H9 (cell line): ENCODE results near the gene FCSK. TPM values are rescaled to one million over a fixed set of nuclear protein-coding genes. Genes with fewer than 3 reads are reported as not detected.

Source experiments
- DNase-seq: peaks from one replicate; pipeline ENCODE4 v3.0.0-alpha.2; 2017
- H2AFZ ChIP-seq: one replicate; pipeline ENCODE4 v1.6.1; 2013; ENCODE audit warnings: mild to moderate bottlenecking, low read length, control low read depth, moderate library complexity
- H2AK5ac ChIP-seq: 2 replicates; pipeline ENCODE4 v1.6.1; 2013; ENCODE audit warnings: low read length, control low read depth, mixed read lengths; ENCODE audit not compliant: insufficient read length
- H2BK120ac ChIP-seq: one replicate; pipeline ENCODE4 v1.6.1; 2013; ENCODE audit warnings: low read depth, mild to moderate bottlenecking, low read length, control low read depth, inconsistent platforms; ENCODE audit not compliant: poor library complexity, severe bottlenecking
- H2BK12ac ChIP-seq: 2 replicates; pipeline ENCODE4 v1.6.1; 2013; ENCODE audit warnings: low read length, control low read depth, mixed read lengths, low read depth; ENCODE audit not compliant: insufficient read length
- H2BK15ac ChIP-seq: 2 replicates; pipeline ENCODE4 v1.6.1; 2013; ENCODE audit warnings: low read depth, low read length, control low read depth
- H2BK20ac ChIP-seq: one replicate; pipeline ENCODE4 v1.6.1; 2013; ENCODE audit warnings: low read depth, mild to moderate bottlenecking, low read length, control low read depth, inconsistent platforms; ENCODE audit not compliant: poor library complexity, severe bottlenecking
- H2BK5ac ChIP-seq: 2 replicates; pipeline ENCODE4 v1.6.1; 2013; ENCODE audit warnings: low read length, control low read depth, mixed read lengths; ENCODE audit not compliant: insufficient read length
- H3K14ac ChIP-seq: 2 replicates; pipeline ENCODE4 v1.6.1; 2013; ENCODE audit warnings: low read length, control low read depth; ENCODE audit not compliant: insufficient read depth
- H3K18ac ChIP-seq: 2 replicates; pipeline ENCODE4 v1.6.1; 2013; ENCODE audit warnings: low read depth, mild to moderate bottlenecking, mixed read lengths, low read length, control low read depth; ENCODE audit not compliant: insufficient read length
- H3K23ac ChIP-seq: 2 replicates; pipeline ENCODE4 v1.6.1; 2013; ENCODE audit warnings: low read length, control low read depth, mixed read lengths, low read depth; ENCODE audit not compliant: insufficient read length
- H3K23me2 ChIP-seq: 2 replicates; pipeline ENCODE4 v1.6.1; 2013; ENCODE audit warnings: low read depth, mild to moderate bottlenecking, mixed read lengths, low read length, control low read depth; ENCODE audit not compliant: insufficient read length, poor library complexity, severe bottlenecking
- H3K27ac ChIP-seq: 2 replicates; pipeline ENCODE4 v1.5.1; 2013; ENCODE audit warnings: low read length, control low read depth, mixed read lengths, low read depth; ENCODE audit not compliant: insufficient read length
- H3K27me3 ChIP-seq: 2 replicates; pipeline ENCODE4 v1.6.1; 2013; ENCODE audit warnings: low read length, control low read depth, inconsistent platforms; ENCODE audit not compliant: insufficient read depth
- H3K4ac ChIP-seq: 2 replicates; pipeline ENCODE4 v1.6.1; 2013; ENCODE audit warnings: low read depth, mild to moderate bottlenecking, control low read depth, inconsistent platforms, low read length, moderate library complexity
- H3K4me1 ChIP-seq: 2 replicates; pipeline ENCODE4 v1.6.1; 2013; ENCODE audit warnings: low read length, control low read depth, inconsistent platforms; ENCODE audit not compliant: insufficient read depth
- H3K4me2 ChIP-seq: 2 replicates; pipeline ENCODE4 v1.6.1; 2013; ENCODE audit warnings: low read length, control low read depth, mixed read lengths; ENCODE audit not compliant: insufficient read length, insufficient read depth
- H3K56ac ChIP-seq: 2 replicates; pipeline ENCODE4 v1.6.1; 2013; ENCODE audit warnings: low read depth, mild to moderate bottlenecking, mixed read lengths, low read length, control low read depth; ENCODE audit not compliant: insufficient read length
- H3K79me1 ChIP-seq: 2 replicates; pipeline ENCODE4 v1.6.1; 2013; ENCODE audit warnings: low read depth, mild to moderate bottlenecking, moderate library complexity, low read length, control low read depth, inconsistent platforms; ENCODE audit not compliant: insufficient read depth, poor library complexity, severe bottlenecking
- H3K79me2 ChIP-seq: 2 replicates; pipeline ENCODE4 v1.6.1; 2013; ENCODE audit warnings: low read length, control low read depth, inconsistent platforms; ENCODE audit not compliant: insufficient read depth
- H3K9ac ChIP-seq: 2 replicates; pipeline ENCODE4 v1.6.1; 2013; ENCODE audit warnings: low read length, control low read depth, mixed read lengths; ENCODE audit not compliant: insufficient read length; ENCODE audit errors: extremely low read depth
- H3K9me3 ChIP-seq: one replicate; pipeline ENCODE4 v1.6.1; 2013; ENCODE audit warnings: low read depth, low read length, inconsistent platforms; ENCODE audit not compliant: control insufficient read depth
- H3T11ph ChIP-seq: one replicate; pipeline ENCODE4 v1.6.1; 2013; ENCODE audit warnings: mild to moderate bottlenecking, low read length, control low read depth, inconsistent platforms
- H4K20me1 ChIP-seq: one replicate; pipeline ENCODE4 v1.6.1; 2013; ENCODE audit not compliant: control insufficient read depth, insufficient read length, insufficient read depth
- H4K5ac ChIP-seq: 2 replicates; pipeline ENCODE4 v1.6.1; 2013; ENCODE audit warnings: low read depth, mild to moderate bottlenecking, mixed read lengths, low read length, control low read depth; ENCODE audit not compliant: insufficient read length
- H4K8ac ChIP-seq: replicated peaks from 2 replicates; pipeline ENCODE4 v1.6.1; 2013; ENCODE audit warnings: low read length, control low read depth, mixed read lengths, low read depth; ENCODE audit not compliant: insufficient read length
- H4K91ac ChIP-seq: 2 replicates; pipeline ENCODE4 v1.6.1; 2013; ENCODE audit warnings: low read depth, mild to moderate bottlenecking, moderate library complexity, mixed read lengths, low read length, control low read depth; ENCODE audit not compliant: insufficient read length
- H3K27ac Mint-ChIP-seq, 3 experiments: 2 replicates in 2 of 3; 3 replicates in 1 of 3; pipeline ENCODE4 v1.8.0; 2020 to 2021; ENCODE audit warnings: mixed read lengths in 3 of 3, mild to moderate bottlenecking in 1 of 3, moderate library complexity in 1 of 3
- H3K27me3 Mint-ChIP-seq: 2 replicates; pipeline ENCODE4 v1.8.0; 2021; ENCODE audit warnings: low read depth, mild to moderate bottlenecking, moderate library complexity, mixed read lengths
- H3K36me3 Mint-ChIP-seq, 3 experiments: 2 replicates in 2 of 3; 3 replicates in 1 of 3; pipeline ENCODE4 v1.8.0; 2020 to 2021; ENCODE audit warnings: low read depth in 3 of 3, mixed read lengths in 3 of 3; ENCODE audit not compliant: insufficient read depth in 1 of 3
- H3K4me1 Mint-ChIP-seq, 2 experiments: 2 replicates each; pipeline ENCODE4 v1.8.0; 2020; ENCODE audit warnings: mixed read lengths in 2 of 2
- H3K4me3 Mint-ChIP-seq, 2 experiments: 2 replicates in 1 of 2; 3 replicates in 1 of 2; pipeline ENCODE4 v1.8.0; 2020 to 2021; ENCODE audit warnings: mild to moderate bottlenecking in 2 of 2, mixed read lengths in 2 of 2, moderate library complexity in 1 of 2
- H3K9me3 Mint-ChIP-seq, 2 experiments: 2 replicates in 1 of 2; 3 replicates in 1 of 2; pipeline ENCODE4 v1.8.0; 2020; ENCODE audit warnings: mild to moderate bottlenecking in 2 of 2, mixed read lengths in 2 of 2, moderate library complexity in 1 of 2
- CTCF ChIP-seq: fragments of 200-600 bp; sonication (generic); conservative IDR thresholded peaks from 3 replicates; pipeline ENCODE4 v1.8.0; 2021; ENCODE audit warnings: antibody characterized with exemption, mild to moderate bottlenecking
- WGBS: extraction: QIAGEN DNeasy Blood & Tissue Kit; methylation state at CpG from one replicate; pipeline ENCODE4 v1.1.7; 2013; ENCODE audit warnings: missing lambda C conversion rate, low lambda C conversion rate, mixed read lengths; ENCODE audit not compliant: insufficient read length; ENCODE audit errors: extremely low coverage; 5-methylcytosine and 5-hydroxymethylcytosine counted together
- total RNA-seq: library from RNA; stranded (reverse); gene quantifications from 2 replicates; pipeline ENCODE4 v1.2.1, GENCODE V29; 2021

The FCSK gene
- total RNA-seq, 1 experiment from 2014 or later: 6.5 TPM

GRCh38 chr16:70466805-70467076 is 12.3 kb downstream of the FCSK start:
- no peaks in the 10 kb centered on the region for H3K79me2 ChIP-seq
- no peak overlapping the region for H3T11ph ChIP-seq
- no peak overlapping the region for H3K4me3 Mint-ChIP-seq
- no peak overlapping the region for H4K8ac ChIP-seq
- H2BK120ac ChIP-seq: no peak overlapping the region
- no peak overlapping the region for H2AK5ac ChIP-seq
- no peaks in the 10 kb centered on the region for H3K9me3 ChIP-seq
- H3K4ac ChIP-seq: no peak overlapping the region
- H3K18ac ChIP-seq: no peak overlapping the region
- no peak overlapping the region for H3K56ac ChIP-seq
- no peaks in the 10 kb centered on the region for H3K23me2 ChIP-seq
- no peak overlapping the region for H3K9ac ChIP-seq
- H3K4me2 ChIP-seq: no peak overlapping the region
- no peaks in the 10 kb centered on the region for H3K27me3 Mint-ChIP-seq
- H3K79me1 ChIP-seq: no peaks in the 10 kb centered on the region
- H3K23ac ChIP-seq: no peak overlapping the region
- H3K27ac Mint-ChIP-seq: no peak overlapping the region
- no peak overlapping the region for H2BK5ac ChIP-seq
- no peak overlapping the region for H2AFZ ChIP-seq
- H3K9me3 Mint-ChIP-seq: no peaks in the 10 kb centered on the region
- no peak overlapping the region for H2BK20ac ChIP-seq
- no CpG with 5 or more reads among the region's 7 CpGs for WGBS
- no peak overlapping the region for H2BK12ac ChIP-seq
- no peaks in the 10 kb centered on the region for H3K27me3 ChIP-seq
- TF ChIP-seq CTCF: no peak
- DNase-seq: no peak
- no peak overlapping the region for H2BK15ac ChIP-seq
- no peak overlapping the region for H4K5ac ChIP-seq
- peaks cover 3% of the 10 kb centered on the region for H4K20me1 ChIP-seq
- peaks cover 3 to 7% of the 10 kb centered on the region in 2 experiments; a peak in 3 of 4 replicates for H3K4me1 Mint-ChIP-seq
- H3K4me1 ChIP-seq: no peaks in the 10 kb centered on the region
- no peak overlapping the region; the same call in 1 of the 2 replicates for H3K14ac ChIP-seq
- H3K36me3 Mint-ChIP-seq: no peaks in the 10 kb centered on the region
- no peak overlapping the region for H4K91ac ChIP-seq
- no peak overlapping the region for H3K27ac ChIP-seq
